Endometrial microvascular endothelial cells (primary cell): ENCODE measurements around the gene HPN. TPM values are rescaled to one million over a fixed set of nuclear protein-coding genes. Genes with fewer than 3 reads are reported as not detected.

Experiments
- in situ Hi-C: cut with HindIII; loops from 2 replicates; pipeline ENCODE4 v1.10.0; 2017; ENCODE audit warnings: low sequenced_read_pairs, low pct_unique_long_range_greater_than_20kb; ENCODE audit errors: inconsistent ontology term
- total RNA-seq: library from RNA; depleted of rRNA; stranded (reverse); fragments of >200 nt; gene quantifications from one replicate; pipeline ENCODE4 v1.2.3, GENCODE V29; 2015; ENCODE audit errors: inconsistent ontology term

The HPN gene
- total RNA-seq, 1 donor from 2014 or later, result not detected

GRCh38 chr19:35106898-35107541 is 65.5 kb downstream of the HPN start:
- in situ Hi-C loops, result no loop called here

- in situ Hi-C loops, result no loop called here
These were observed 66.0 kb downstream of the HPN start for GRCh38 chr19:35107545-35107944.

GRCh38 chr19:35108730-35109129 is 67.2 kb downstream of the HPN start:
- in situ Hi-C loops, result no loop called here

GRCh38 chr19:35109395-35110112 is 68.0 kb downstream of the HPN start:
- in situ Hi-C loops, result no loop called here

- in situ Hi-C loops, result no loop called here
These were observed 69.5 kb downstream of the HPN start for GRCh38 chr19:35110974-35111373.

- in situ Hi-C loops, result no loop called here
These were observed 71.6 kb downstream of the HPN start for GRCh38 chr19:35112995-35113688.

- in situ Hi-C loops, result no loop called here
These were observed 73.0 kb downstream of the HPN start for GRCh38 chr19:35114353-35115176.

- in situ Hi-C loops, result no loop called here
These were observed 73.8 kb downstream of the HPN start, which contains the start of gene FXYD3 for GRCh38 chr19:35115177-35115951. TSS of gene FXYD3 (plus strand) at chr19:35115823. CDS start at chr19:35119377, 3,554 bp downstream.

Other genes starting within 250 kb of the HPN start
- 3.3 TPM for gene ZNF30, start 114.8 kb upstream of the HPN start, total RNA-seq
- gene ZNF792, start 77.5 kb upstream of the HPN start, total RNA-seq, result 15.1 TPM
- gene GRAMD1A, start 41.4 kb upstream of the HPN start, total RNA-seq, result 52.4 TPM
- gene SCN1B, start 11.3 kb upstream of the HPN start, total RNA-seq, result 11.1 TPM
- not detected for gene FXYD3, start 74.1 kb downstream of the HPN start, total RNA-seq
- gene LGI4, start 93.3 kb downstream of the HPN start, total RNA-seq, result not detected
- not detected for gene FXYD1, start 97.1 kb downstream of the HPN start, total RNA-seq
- gene FXYD7, start 101.5 kb downstream of the HPN start, total RNA-seq, result not detected
- gene FXYD5, start 113.0 kb downstream of the HPN start, total RNA-seq, result 194 TPM
- gene FAM187B, start 187.0 kb downstream of the HPN start, total RNA-seq, result not detected
- 0.09 TPM for gene LSR, start 207.3 kb downstream of the HPN start, total RNA-seq
- gene USF2, start 227.2 kb downstream of the HPN start, total RNA-seq, result 61.4 TPM
- gene HAMP, start 240.8 kb downstream of the HPN start, total RNA-seq, result not detected